Stromal cell of bone marrow (primary cell): Measurements from ENCODE around the gene STARD10.

Source experiments
- DNase-seq: peaks from one replicate; pipeline ENCODE4 v3.0.0-alpha.2; 2012; ENCODE audit warnings: low read depth

The STARD10 gene

GRCh38 chr11:72744474-72744873, 49.4 kb downstream of the STARD10 start:
- no peak for DNase-seq

GRCh38 chr11:72743321-72744221, 50.3 kb downstream of the STARD10 start:
- no peak for DNase-seq

GRCh38 chr11:72742513-72743320, 51.1 kb downstream of the STARD10 start:
- no peak for DNase-seq

- no peak for DNase-seq
Measured at GRCh38 chr11:72741849-72742512, 51.9 kb downstream of the STARD10 start.

- no peak for DNase-seq
Measured at GRCh38 chr11:72741429-72741833, 52.4 kb downstream of the STARD10 start.

GRCh38 chr11:72740562-72741428, 53.1 kb downstream of the STARD10 start:
- no peak for DNase-seq

GRCh38 chr11:72740060-72740424, 53.8 kb downstream of the STARD10 start:
- DNase-seq: no peak

GRCh38 chr11:72739240-72740059, 54.4 kb downstream of the STARD10 start:
- DNase-seq: no peak

GRCh38 chr11:72738199-72739141, 55.4 kb downstream of the STARD10 start:
- peak; percentile 48 for DNase-seq

- DNase-seq: no peak
Measured at GRCh38 chr11:72737336-72737735, 56.5 kb downstream of the STARD10 start.

GRCh38 chr11:72736452-72737069, 57.3 kb downstream of the STARD10 start:
- no peak for DNase-seq

GRCh38 chr11:72735495-72736027, 58.3 kb downstream of the STARD10 start:
- DNase-seq: no peak

- DNase-seq: no peak
Measured at GRCh38 chr11:72732329-72732728, 61.5 kb downstream of the STARD10 start.

- DNase-seq: no peak
Measured at GRCh38 chr11:72730737-72731136, 63.1 kb downstream of the STARD10 start.

GRCh38 chr11:72730243-72730642, 63.6 kb downstream of the STARD10 start:
- DNase-seq: no peak

- no peak for DNase-seq
Measured at GRCh38 chr11:72727521-72727920, 66.3 kb downstream of the STARD10 start.

- DNase-seq: no peak
Measured at GRCh38 chr11:72726266-72727220, 67.3 kb downstream of the STARD10 start.

- DNase-seq: no peak
Measured at GRCh38 chr11:72725724-72726028, 68.2 kb downstream of the STARD10 start.
